ENCODE results near the gene TMCO2. TPM values are rescaled to one million over a fixed set of nuclear protein-coding genes. Genes with fewer than 3 reads are reported as not detected.

TMCO2 gene
- total RNA-seq, 4 donors from 2014 or later, result not detected

GRCh38 chr1:40268211-40268610 is 20.5 kb downstream of the TMCO2 start:
- no peak for DNase-seq (ENCODE audit: low spot score in 2 of 2)
- no peak overlapping the region for H3K4me3 ChIP-seq (ENCODE audit: low read depth, poor library complexity, severe bottlenecking)
- TF ChIP-seq CTCF (IDR thresholded peaks at IDR 0.05) (no peak), POLR2A (IDR thresholded peaks at IDR 0.05) (no peak)
- intact Hi-C loops (cut with DNase I; ENCODE audit: low total_unique reads), result no loop called here

GRCh38 chr1:40270152-40270834 is 22.6 kb downstream of the TMCO2 start:
- no peak for TF ChIP-seq POLR2A (IDR thresholded peaks at IDR 0.05)
- TF ChIP-seq CTCF (IDR thresholded peaks at IDR 0.05), result no peak
- H3K4me3 ChIP-seq (ENCODE audit: low read depth, poor library complexity, severe bottlenecking), result no peak overlapping the region
- intact Hi-C loops (cut with DNase I; ENCODE audit: low total_unique reads), result no loop called here
- no peak for DNase-seq (ENCODE audit: low spot score in 2 of 2)
- WGBS, 2 donors, result 72 to 80% methylated on average over 3 of the region's 3 CpGs

- no peak overlapping the region for H3K4me3 ChIP-seq (ENCODE audit: low read depth, poor library complexity, severe bottlenecking)
- DNase-seq (ENCODE audit: low spot score in 2 of 2), result no peak
- 94 to 96% methylated on average over 3 of the region's 3 CpGs for WGBS, 2 donors
- TF ChIP-seq POLR2A (IDR thresholded peaks at IDR 0.05) (no peak), CTCF (IDR thresholded peaks at IDR 0.05) (no peak)
- intact Hi-C loops (cut with DNase I; ENCODE audit: low total_unique reads), result no loop called here
These were observed 25.0 kb downstream of the TMCO2 start for GRCh38 chr1:40272653-40273213.

GRCh38 chr1:40273547-40274166 is 25.9 kb downstream of the TMCO2 start:
- 95 to 96% methylated on average over 4 of the region's 4 CpGs for WGBS, 2 donors
- intact Hi-C loops (cut with DNase I; ENCODE audit: low total_unique reads), result no loop called here
- DNase-seq (ENCODE audit: low spot score in 2 of 2), result no peak
- no peak for TF ChIP-seq POLR2A (IDR thresholded peaks at IDR 0.05)
- TF ChIP-seq CTCF (IDR thresholded peaks at IDR 0.05), result no peak
- no peak overlapping the region for H3K4me3 ChIP-seq (ENCODE audit: low read depth, poor library complexity, severe bottlenecking)

- H3K4me3 ChIP-seq (ENCODE audit: low read depth, poor library complexity, severe bottlenecking), result no peak overlapping the region
- no peak for DNase-seq (ENCODE audit: low spot score in 2 of 2)
- intact Hi-C loops (cut with DNase I; ENCODE audit: low total_unique reads), result no loop called here
- TF ChIP-seq CTCF (IDR thresholded peaks at IDR 0.05) (no peak), POLR2A (IDR thresholded peaks at IDR 0.05) (no peak)
- 95 to 98% methylated on average over 2 of the region's 2 CpGs for WGBS, 2 donors
These were observed 26.6 kb downstream of the TMCO2 start for GRCh38 chr1:40274331-40274730.
